MM.1S (cell line): ENCODE results near the gene DCP2.

Source experiments
- EZH2phosphoT487 ChIP-seq: fragments of 300-600 bp; sonication (generic); IDR thresholded peaks from 2 replicates; pipeline ENCODE4 v1.6.1; 2018; ENCODE audit warnings: antibody characterized with exemption, low read length
- TF ChIP-seq, protein P1 (sequence below): fragments of 300-600 bp; sonication (generic); IDR thresholded peaks from 2 replicates; pipeline ENCODE4 v1.5.1; 2016; ENCODE audit warnings: antibody characterized with exemption, low read length, mixed read lengths

DNA sequence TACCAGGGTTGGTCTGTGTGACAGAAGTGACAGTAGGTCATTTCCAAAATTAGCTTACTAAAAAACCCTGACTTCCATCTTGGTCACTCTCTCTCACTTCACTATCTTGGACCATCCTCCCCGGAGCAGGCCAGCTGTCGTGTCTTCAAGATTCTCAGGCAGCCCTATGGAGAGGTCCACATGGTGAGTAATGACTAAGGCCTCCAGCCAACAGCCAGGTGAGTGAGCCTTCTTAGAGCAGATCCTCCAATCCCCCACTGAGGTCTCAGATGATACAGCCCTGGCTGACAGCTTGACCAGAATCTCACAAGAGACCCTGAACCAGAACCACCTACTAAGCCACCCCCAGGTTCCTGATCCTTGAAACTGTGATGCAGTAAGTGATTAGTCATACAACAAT, 92.0 kb downstream of the DCP2 start:
- TF ChIP-seq, protein P1, sequence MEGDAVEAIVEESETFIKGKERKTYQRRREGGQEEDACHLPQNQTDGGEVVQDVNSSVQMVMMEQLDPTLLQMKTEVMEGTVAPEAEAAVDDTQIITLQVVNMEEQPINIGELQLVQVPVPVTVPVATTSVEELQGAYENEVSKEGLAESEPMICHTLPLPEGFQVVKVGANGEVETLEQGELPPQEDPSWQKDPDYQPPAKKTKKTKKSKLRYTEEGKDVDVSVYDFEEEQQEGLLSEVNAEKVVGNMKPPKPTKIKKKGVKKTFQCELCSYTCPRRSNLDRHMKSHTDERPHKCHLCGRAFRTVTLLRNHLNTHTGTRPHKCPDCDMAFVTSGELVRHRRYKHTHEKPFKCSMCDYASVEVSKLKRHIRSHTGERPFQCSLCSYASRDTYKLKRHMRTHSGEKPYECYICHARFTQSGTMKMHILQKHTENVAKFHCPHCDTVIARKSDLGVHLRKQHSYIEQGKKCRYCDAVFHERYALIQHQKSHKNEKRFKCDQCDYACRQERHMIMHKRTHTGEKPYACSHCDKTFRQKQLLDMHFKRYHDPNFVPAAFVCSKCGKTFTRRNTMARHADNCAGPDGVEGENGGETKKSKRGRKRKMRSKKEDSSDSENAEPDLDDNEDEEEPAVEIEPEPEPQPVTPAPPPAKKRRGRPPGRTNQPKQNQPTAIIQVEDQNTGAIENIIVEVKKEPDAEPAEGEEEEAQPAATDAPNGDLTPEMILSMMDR = no peak
- no peak for TF ChIP-seq EZH2phosphoT487
